Measurements from ENCODE around the gene PSG6.
"Not testable (repeated sequence)": the region's sequence is repeated elsewhere in the genome, so short reads cannot be mapped to it uniquely, and the experiment has no call there.

PSG6 gene

DNA sequence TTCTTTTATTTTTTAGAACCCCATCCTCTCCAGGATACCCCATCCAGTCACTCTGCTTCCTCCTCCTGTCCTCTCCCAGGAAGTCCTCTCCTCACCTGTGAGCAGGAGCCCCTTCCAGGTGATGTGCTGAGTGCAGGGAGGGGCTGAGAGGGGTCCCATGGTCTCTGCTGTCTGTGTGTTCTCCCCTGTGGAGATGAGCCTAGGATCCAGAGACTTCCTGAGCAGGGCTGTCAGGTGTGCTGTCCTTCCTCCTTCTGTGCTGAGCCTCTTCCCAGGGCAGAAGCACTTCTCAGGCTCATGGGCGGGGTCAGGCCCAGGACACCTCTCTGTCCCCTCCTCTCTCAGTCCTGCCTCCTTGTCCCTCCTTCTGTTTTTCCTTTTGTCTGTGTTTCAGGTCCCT lies at the start of gene PSG6:
TSS of gene PSG6 (minus strand) at position 261 of the 400 bp plus-strand sequence. CDS start at position 159, 102 bp downstream.
- H3K27ac ChIP-seq, H3K4me3 ChIP-seq: not testable (repeated sequence)

DNA sequence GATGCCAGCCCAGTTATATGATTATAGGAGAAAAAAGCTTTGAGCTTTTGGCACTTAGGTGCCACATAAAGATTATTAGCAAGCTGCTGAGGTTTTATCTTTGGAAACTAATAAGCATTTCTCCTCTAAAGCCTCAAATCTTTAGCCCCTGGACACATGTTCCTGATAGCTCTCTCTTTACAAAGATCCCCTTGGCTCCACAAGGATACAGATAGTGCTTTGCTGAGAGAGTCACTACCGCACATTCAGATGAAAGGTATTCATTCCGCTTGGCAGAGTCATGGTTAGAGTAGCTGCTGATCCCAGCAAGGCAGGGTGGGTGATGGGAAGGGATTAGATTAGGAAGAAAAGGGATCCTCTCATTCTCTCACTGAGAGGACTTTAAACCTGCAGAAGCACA lies 47.5 kb upstream of the PSG6 start:
- no peak overlapping the region for H3K4me3 ChIP-seq
- no peak overlapping the region for H3K27ac ChIP-seq

- no peak overlapping the region for H3K27ac ChIP-seq
- H3K4me3 ChIP-seq: no peak overlapping the region
These were observed 43.4 kb upstream of the PSG6 start for GRCh38 chr19:42961119-42961518.

DNA sequence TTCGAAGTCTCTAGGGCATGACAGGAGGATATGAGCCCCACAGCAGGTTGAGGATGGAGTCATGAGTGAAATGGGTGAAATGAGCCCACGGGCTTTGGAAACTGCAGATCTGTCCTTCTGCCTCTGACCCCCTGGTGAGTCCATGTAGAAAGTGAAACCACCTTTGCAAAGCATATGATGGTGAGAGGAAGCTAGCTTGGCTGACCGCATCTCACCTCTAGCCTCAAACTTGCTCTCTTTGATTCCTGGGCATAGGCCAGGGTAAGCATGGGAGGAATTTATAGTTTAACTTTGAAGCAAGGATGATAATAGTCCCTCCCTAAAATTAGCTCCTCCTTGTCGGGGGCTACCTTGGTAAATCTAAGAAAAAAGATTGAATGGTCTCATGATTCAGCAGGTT lies 34.4 kb upstream of the PSG6 start:
- H3K4me3 ChIP-seq, H3K27ac ChIP-seq: not testable (repeated sequence)

DNA sequence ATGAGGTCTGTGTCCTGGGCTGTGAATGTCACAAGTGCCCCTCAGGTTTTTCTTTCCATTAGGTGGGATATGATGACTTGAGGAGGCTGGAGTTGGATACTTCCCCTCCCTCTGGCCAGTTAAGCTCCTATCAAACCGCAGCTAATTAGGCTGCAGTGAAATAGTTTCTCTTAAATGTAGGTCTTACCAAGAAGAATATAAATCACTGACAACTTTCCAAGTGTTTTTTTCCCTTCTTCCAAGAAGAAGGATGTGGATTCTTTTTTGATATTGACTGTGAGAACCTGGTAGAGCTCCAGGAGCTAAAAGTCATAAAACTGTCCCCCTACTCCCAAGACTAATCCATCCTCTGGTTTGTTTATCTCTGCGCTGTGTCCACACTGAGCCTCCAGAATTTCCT lies 33.8 kb upstream of the PSG6 start:
- H3K4me3 ChIP-seq, H3K27ac ChIP-seq: not testable (repeated sequence)

DNA sequence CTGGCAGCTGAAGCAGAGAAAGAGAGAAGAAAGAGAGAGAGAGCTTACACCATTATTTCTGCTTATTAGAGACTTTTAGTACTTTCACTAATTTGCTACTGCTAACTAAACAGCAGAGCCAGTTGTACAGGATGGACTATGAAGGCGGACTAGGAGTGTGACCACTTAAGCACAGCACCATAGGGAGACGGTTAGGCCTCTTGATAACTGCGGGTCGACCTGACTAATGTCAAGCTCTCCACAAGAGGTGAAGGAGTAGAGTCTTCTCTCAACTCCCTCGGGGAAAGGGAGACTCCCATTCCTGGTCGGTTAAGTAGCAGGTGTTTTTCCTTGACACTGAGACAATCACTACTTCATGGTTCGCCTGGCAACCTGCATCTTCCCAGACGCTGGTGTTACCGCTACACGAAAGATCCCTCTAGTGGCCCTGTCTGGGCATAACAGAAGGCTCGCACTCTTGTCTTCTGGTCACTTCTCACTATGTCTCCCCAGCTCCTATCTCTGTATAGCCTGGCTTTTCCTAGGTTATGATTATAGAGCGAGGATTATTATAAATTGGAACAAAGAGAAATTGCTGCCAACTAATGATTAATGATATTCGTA lies 24.6 kb upstream of the PSG6 start:
- Histone ChIP-seq H3K4me3 (no peak overlapping the region), H3K27ac (no peak overlapping the region)

GRCh38 chr19:42937107-42937506 lies 19.4 kb upstream of the PSG6 start, which contains the start of gene PSG7:
PSG7 (minus strand) TSS chr19:42937207; CDS start chr19:42937076, 131 bp downstream.
- not testable (repeated sequence) for H3K4me3 ChIP-seq, H3K27ac ChIP-seq

DNA sequence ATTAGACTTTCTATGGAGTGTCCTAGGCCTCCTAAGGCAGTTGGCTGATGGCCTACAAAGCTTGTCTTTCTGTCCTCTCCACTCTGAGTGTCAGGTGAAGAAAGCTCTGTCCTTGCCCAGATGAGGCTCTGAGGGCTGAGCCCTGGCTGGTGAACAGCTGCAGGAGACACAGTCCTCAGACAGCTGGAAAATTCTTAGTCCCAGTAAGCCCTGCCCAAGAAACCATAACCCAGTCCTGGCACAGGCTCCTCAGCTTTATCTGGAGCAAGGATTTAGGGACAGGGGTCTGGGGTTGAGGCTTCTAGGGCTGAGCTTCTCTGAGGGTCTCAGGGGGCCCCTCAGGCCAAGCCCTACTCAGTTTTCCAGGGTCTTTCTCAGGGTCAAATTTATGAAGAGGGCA lies 17.0 kb upstream of the PSG6 start:
- not testable (repeated sequence) for H3K27ac ChIP-seq, H3K4me3 ChIP-seq

- not testable (repeated sequence) for H3K4me3 ChIP-seq, H3K27ac ChIP-seq
These were observed 16.5 kb upstream of the PSG6 start for GRCh38 chr19:42934183-42934582.

DNA sequence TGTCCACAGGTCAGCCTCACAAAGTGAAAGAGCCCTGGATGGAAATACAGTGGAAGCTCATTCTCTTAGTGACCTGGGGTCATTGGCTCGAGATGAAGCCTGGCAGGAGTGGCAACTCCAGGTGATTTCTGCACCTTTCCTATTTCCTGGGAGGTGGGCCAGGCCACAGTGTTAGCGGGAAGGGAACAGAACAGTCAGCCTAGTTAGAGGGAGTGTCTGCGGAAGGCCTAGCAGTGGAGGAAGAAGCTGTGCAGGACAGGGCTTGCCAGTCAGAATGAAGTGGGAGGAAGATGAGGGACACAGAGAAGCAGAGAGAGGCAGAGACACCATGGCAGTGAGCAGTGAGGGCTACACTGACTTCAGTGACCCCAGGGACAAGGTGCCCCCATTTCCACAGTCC lies 15.7 kb upstream of the PSG6 start:
- not testable (repeated sequence) for H3K4me3 ChIP-seq
- H3K27ac ChIP-seq: peak overlapping the region in 2 of 21 experiments; percentile 14 to 54

DNA sequence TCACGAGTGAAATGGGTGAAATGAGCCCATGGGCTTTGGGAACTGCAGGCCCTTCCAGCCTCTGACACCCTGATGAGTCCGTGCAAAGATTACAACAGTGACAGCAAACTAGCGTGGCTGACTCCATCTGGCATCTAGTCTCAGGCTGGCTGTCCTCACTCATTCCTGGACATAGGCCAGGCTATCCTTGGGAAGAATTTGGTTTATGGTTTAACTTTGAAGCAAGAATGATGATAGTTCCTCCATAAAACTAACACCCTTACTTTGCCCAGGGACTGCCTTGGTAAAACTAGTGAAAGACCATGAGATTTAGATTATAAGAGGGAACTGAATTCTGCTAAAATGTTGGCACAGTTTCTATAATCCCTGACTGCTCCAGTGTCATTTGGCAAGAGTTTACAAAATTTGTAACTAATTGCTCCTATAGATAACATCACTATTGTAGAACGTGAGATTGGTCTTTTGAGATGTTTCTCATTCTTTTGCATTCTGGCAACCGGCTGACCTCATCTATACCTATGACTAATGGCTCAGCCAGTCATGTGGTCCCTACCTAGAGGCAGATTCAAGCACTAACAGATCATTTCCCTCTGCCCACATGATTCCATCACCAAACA lies 14.9 kb upstream of the PSG6 start:
- peak overlapping the region in 2 of 21 experiments; percentile 14 to 37 for H3K27ac ChIP-seq
- H3K4me3 ChIP-seq: not testable (repeated sequence)

- H3K4me3 ChIP-seq, H3K27ac ChIP-seq: not testable (repeated sequence)
These were observed 12.5 kb upstream of the PSG6 start for GRCh38 chr19:42930214-42930613.

DNA sequence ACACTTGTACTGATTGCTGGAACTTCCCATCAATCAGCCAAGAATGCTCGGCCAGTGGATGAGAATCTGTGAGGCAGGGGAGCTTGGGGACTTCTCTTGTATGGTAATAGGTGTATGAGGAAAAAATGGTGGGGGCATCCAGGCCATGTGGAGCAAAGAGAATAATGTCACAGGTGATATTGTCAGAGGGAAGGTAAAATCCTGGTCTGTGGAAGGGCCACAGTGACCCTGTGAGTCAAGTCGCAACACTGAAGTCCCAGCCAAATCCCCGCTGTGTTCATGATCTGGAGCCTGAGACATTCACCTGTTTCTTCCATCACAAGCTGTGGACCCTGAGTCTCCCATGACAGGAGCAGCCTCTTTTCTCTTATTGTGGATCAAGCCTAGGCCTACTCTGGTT lies 11.2 kb upstream of the PSG6 start:
- Histone ChIP-seq H3K4me3 (no peak overlapping the region), H3K27ac (no peak overlapping the region)

DNA sequence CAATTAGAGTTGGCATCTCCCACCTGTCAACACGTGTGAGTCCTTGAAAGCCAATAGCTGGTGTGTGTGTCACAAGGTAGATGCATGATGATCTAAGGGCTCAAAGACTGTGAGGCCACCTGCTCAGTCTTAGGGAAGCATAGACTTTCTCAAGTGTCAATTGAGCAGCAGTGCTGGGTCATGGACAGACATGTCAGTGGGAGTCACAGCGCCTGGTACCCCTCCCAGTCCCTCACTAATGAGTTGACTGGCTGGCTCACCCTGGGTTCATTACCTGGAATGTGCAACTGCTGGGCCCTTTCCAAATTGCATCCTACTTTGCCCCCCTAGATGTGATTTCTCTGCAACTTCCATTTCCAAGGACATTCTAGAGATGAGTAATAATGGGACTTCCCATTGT lies 9.1 kb upstream of the PSG6 start:
- Histone ChIP-seq H3K4me3 (no peak overlapping the region), H3K27ac (no peak overlapping the region)

DNA sequence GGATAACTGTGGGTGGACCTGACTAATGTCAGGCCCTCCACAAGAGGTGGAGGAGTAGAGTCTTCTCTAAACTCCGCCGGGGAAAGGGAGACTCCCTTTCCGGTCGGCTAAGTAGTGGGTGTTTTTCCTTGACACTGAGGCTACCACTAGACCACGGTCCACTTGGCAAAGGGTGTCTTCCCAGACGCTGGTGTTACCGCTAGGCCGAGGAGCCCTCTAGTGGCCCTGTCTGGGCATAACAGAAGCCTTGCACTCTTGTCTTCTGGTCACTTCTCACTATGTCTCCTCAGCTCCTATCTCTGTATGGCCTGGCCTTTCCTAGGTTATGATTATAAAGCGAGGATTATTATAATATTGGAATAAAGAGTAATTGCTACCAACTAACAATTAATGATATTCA lies 5.4 kb upstream of the PSG6 start:
- not testable (repeated sequence) for H3K27ac ChIP-seq, H3K4me3 ChIP-seq

DNA sequence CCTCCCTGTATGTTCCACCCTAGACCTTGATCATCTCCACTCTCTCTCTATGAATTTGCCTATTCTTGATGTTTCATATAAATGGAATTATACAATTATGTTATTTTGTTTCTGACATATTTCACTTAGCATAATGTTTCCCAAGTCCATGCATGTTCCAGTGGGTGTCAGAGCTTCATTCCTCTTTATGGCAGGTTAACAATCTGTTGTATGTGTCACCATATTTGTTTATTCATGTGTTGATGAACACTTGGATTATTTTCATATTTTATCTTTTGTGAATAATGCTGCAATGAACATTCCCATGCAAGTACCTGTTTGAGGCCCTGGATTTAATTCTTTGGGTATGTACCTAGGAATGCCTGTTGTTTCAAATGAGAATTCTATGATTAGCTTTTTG lies 3.3 kb upstream of the PSG6 start:
- H3K27ac ChIP-seq: not testable (repeated sequence)

DNA sequence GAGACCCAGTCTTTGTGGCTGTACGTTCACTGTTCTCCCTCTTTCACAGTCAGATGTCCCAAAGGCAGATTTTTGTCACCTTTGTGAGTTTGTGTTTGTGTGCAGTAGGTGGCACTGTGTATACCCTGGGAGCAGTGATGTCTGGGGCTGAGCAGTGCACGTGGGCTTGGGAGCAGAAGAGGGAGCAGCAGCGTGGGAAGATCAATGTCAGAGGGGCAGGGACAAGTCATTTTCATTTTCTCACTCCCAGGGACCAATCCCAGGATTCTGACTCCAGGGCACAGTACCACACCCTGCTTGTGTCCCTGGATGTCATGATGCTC lies 2.0 kb upstream of the PSG6 start:
- no peak overlapping the region for H3K4me3 ChIP-seq
- H3K27ac ChIP-seq: no peak overlapping the region

More for the DNA sequence above, 3.3 kb upstream of the PSG6 start:
- H3K4me3 ChIP-seq: not testable (repeated sequence)

GRCh38 chr19:42919070-42919756 lies 1.5 kb upstream of the PSG6 start:
- H3K27ac ChIP-seq, H3K4me3 ChIP-seq: not testable (repeated sequence)

DNA sequence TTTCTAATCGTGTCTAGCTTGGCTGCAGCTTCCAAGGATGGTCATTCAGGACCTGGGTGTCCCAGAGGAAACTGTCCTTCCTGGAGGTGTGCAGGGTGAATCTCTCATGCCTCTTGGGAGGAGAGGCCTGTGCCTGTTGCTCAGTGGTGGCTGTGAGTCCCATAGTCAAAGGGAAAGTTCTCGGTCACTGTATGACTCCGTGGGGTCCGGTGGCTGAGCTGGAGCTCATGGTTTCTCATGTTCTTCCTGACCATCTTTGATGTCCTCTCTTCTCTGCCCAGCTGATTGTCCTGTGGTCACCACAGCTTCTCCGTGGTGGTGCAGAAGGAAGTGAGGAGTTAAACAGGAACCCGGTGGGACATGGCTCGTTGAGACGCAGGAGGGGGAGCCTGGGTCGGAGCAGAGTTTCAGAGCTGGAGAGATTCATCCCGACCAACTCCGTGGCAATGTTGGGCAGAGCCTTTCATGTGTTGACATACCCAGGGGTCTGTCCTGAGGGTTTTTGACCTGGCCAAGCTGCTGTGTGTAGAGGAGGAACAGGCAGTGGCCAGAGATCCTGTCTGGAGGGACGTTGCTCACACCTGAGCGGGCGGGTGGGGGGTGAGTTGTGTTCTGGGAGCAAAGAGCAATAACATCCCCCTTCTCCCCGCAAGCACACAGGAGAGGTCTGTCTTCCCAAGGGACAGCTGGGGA lies 829 bp upstream of the PSG6 start:
- not testable (repeated sequence) for H3K27ac ChIP-seq, H3K4me3 ChIP-seq

DNA sequence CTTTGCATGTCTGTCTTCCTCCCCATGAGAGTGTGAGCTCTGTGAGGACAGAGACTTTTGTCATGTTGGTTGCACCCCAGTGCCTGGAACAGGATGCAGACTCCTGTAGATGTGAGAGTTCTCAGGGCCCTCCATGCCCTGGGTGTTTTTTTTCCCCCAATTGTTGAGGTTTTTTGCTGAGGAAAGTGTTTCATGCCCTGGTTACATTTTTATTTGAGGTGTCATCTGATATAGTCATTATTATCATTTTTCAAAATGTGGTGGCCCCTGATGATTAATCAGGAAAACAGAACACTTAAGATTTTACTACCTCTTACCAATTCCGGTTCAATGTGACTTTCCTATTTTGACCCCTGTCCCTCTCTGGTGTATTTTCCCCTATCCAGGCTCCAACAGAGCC lies 763 bp downstream of the PSG6 start:
- not testable (repeated sequence) for H3K27ac ChIP-seq, H3K4me3 ChIP-seq

DNA sequence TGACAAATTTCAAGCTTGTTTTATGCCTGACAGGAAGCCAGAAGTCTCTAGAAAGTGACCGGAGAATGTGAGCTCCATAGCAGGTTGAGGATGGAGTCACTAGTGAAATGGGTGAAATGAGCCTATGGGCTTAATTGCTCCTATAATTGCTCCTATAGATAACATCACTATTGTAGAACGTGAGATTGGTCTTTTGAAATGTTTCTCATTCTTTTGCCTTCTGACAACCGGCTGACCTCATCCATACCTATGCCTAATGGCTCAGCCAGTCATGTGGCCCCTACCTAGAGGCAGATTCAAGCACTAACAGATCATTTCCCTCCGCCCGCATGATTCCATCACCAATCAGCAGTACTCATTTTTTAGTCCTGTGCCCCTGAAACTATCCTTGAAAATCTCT lies 4.2 kb downstream of the PSG6 start:
- not testable (repeated sequence) for H3K4me3 ChIP-seq

More for the DNA sequence above, 4.2 kb downstream of the PSG6 start:
- not testable (repeated sequence) for H3K27ac ChIP-seq

All from skin epidermis (tissue), 12 donors.